Kidney epithelial cell (primary cell): ENCODE data around the gene MEF2A. TPM values are rescaled to one million over a fixed set of nuclear protein-coding genes. Genes with fewer than 3 reads are reported as not detected.

Source experiments
- DNase-seq: peaks from one replicate; pipeline ENCODE4 v3.0.0-alpha.2; 2010; ENCODE audit warnings: low read depth
- H3K27me3 ChIP-seq: 2 replicates; pipeline ENCODE4 v1.6.0; 2011; ENCODE audit warnings: low read length; ENCODE audit not compliant: control insufficient read depth, insufficient read depth
- H3K36me3 ChIP-seq: 2 replicates; pipeline ENCODE4 v1.5.1; 2011; ENCODE audit warnings: low read length; ENCODE audit not compliant: control insufficient read depth, insufficient read depth
- H3K4me3 ChIP-seq: 2 replicates; pipeline ENCODE4 v1.5.1; 2011; ENCODE audit warnings: low read depth, mild to moderate bottlenecking, control low read depth, low read length
- total RNA-seq: library from RNA; depleted of rRNA; stranded (reverse); fragments of >200 nt; gene quantifications from 2 replicates; pipeline ENCODE4 v1.2.3, GENCODE V29; 2015
- TF ChIP-seq, protein P1 (sequence below): IDR thresholded peaks from 2 replicates; pipeline ENCODE4 v1.5.1; 2011; ENCODE audit warnings: mild to moderate bottlenecking, moderate library complexity, low read length, control low read depth, inconsistent platforms; ENCODE audit not compliant: insufficient read depth, poor library complexity, severe bottlenecking

MEF2A gene
- total RNA-seq, 1 donor from 2014 or later, result 55.4 TPM

DNA sequence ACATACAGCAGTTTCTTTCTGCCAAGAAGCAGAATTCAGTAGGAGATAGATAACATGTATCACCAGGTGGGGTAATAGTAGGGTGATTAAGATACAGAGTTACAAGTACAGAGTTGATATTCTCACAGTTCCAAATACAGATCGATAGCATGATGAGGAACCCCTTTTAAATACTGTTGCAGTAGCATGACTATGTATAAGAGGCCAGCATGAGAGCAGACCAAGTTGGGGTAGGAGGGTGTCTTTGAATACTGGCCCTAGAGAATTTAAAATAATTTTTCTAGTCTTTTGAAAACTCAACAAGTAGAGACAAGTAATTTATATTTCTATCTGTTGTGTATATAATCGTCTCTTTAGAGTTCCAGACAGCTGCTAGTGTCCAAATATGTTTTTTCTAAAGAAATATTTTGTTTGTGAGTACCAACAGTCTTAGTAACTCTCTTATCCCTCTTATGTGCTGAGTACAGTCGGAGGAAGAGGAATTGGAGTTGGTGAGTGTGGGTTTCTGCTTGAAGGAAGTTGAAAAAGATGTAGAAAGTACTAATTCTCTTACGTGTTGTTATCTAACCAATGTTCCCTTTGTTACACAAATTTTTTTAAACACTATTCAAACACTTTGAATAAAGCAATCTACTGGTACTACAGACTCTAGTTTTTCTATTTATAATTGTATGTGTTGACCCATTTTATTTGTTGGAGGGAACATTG lies 137.3 kb downstream of the MEF2A start:
- Histone ChIP-seq H3K27me3 (no peaks in the 10 kb centered on the region), H3K36me3 (no peaks in the 10 kb centered on the region), H3K4me3 (no peak overlapping the region)
- DNase-seq, result no peak
- TF ChIP-seq, protein P1, sequence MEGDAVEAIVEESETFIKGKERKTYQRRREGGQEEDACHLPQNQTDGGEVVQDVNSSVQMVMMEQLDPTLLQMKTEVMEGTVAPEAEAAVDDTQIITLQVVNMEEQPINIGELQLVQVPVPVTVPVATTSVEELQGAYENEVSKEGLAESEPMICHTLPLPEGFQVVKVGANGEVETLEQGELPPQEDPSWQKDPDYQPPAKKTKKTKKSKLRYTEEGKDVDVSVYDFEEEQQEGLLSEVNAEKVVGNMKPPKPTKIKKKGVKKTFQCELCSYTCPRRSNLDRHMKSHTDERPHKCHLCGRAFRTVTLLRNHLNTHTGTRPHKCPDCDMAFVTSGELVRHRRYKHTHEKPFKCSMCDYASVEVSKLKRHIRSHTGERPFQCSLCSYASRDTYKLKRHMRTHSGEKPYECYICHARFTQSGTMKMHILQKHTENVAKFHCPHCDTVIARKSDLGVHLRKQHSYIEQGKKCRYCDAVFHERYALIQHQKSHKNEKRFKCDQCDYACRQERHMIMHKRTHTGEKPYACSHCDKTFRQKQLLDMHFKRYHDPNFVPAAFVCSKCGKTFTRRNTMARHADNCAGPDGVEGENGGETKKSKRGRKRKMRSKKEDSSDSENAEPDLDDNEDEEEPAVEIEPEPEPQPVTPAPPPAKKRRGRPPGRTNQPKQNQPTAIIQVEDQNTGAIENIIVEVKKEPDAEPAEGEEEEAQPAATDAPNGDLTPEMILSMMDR, result no peak

DNA sequence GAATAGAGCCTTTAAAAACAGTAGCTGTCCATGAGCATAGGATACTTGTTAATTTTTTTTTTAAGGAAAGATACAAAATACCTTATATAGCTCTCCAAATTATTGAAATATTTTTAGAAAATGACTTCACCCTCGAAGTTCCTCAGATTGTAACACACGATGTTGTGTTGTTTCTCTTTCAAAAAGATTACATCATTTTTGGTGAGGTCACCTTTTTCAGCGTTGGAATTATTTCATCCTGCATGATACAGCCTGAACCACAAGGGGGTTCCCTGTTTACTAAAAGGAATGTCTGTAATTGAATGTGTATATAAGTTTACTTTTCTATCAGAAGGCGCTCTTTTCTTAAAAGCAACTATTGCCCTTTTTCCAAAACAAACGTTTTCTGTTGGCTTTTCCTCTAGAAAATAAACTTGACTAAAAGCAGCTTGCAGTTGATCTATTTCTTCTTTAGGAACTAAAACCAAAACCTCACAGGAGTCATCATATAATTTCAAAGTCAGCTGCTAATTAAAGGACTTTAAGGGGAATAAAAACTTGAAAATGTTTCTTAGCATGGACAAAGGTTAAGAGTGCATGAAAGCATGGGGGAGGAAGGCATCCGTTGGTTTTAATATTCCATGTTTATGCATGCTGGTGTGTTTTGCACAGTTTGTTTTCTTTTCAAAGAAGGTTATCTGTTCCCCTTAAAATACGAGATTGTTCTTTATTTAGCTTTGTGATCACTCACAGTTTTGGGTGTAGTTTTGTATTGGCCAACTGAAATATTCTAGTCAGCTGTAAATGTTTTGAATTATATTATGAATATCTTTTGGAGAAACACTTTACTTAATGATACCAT lies 138.0 kb downstream of the MEF2A start:
- DNase-seq, result peak; percentile 61
- TF ChIP-seq, protein P1, result peak; percentile 58
- H3K36me3 ChIP-seq, result no peaks in the 10 kb centered on the region
- no peak overlapping the region for H3K4me3 ChIP-seq
- H3K27me3 ChIP-seq, result no peaks in the 10 kb centered on the region

DNA sequence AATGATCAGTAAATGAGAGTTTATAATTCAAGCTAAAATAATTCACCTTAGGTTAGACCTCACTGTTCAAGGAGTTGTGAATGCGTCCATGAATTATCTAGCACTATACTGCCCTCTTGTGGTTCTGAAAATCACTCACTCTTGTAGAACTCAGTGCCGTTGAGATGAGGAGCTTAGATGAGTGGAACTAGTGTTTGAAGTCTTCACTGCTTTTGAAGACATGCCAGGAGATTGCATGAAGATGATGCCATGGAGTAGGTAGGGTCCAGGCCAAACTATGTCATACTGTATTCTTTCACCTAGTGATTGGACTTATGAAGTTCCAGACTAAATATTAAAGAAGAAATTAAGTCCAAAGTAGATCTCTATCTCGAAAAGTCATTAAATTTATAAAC lies 138.7 kb downstream of the MEF2A start:
- H3K27me3 ChIP-seq, result no peaks in the 10 kb centered on the region
- no peaks in the 10 kb centered on the region for H3K36me3 ChIP-seq
- peak; percentile 65 for DNase-seq
- TF ChIP-seq, protein P1, result peak; percentile 50
- H3K4me3 ChIP-seq, result no peak overlapping the region

DNA sequence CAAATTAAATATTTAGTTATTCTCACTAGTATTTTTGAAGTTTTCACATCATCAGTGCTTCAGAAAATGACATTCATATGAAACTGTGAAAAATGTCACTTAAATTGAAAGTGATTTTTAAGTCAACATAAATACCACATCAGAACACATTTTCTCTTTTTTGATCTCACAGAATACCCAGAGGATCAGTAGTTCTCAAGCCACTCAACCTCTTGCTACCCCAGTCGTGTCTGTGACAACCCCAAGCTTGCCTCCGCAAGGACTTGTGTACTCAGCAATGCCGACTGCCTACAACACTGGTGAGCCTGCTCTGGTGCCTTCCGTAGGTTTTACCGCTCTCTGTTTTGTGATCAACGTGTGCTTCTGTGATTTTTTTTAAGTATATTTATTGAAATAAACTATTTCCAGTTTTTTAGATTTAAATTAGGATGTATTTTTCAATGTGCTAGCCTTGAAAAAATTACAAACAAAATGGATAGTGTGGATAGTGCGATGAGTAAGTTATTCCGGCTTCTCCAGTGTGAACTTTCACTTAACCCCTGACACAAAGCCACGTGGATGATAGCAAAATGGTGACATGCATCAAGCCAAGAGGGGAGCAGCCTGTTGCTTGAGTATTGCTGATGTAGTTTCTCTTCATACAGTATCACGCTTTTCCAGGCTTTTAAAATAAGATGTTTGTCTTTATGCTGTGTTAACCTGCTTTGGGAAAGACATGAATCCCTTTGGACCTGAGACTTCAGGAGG lies 140.9 kb downstream of the MEF2A start:
- Histone ChIP-seq H3K27me3 (no peaks in the 10 kb centered on the region), H3K36me3 (no peaks in the 10 kb centered on the region), H3K4me3 (no peak overlapping the region)
- TF ChIP-seq, protein P1, result no peak
- no peak for DNase-seq

DNA sequence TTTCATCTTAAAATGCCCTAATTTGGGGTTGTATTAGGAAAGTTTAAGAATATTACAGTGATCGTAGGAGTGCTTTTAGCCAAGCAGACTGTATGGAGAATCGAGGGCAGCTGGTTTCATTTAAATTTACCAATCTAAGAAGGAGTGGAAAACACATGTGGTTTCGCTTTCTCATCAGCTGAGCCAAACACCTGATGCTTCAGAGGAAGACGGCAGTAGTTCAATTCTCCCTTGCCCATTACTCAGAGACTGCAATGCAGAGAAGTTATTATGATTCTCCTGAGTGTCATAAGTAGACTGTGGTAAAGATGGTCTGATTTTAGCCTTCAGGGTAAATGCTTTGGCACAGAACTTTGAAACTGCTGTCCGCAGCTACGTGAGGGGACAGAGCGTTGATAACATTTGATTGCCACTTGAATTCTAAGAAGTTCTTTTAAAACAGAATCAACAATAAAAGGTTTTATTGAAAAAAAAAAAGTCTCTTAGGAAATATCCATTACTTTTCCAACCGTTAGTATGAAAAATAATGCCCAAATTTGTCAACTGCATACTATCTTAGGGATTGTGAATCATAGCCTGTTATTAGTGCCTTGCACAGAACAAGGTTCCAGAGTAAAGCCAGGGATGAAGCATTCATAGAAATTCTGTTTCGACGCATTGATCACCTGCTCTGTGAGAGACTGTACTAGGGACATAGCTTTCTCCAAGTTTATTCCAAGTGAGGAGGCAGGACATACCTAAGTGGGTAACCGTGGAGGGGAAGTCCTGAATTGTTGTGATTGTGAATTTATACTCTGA lies 141.9 kb downstream of the MEF2A start:
- no peak for DNase-seq
- H3K27me3 ChIP-seq, result no peaks in the 10 kb centered on the region
- H3K4me3 ChIP-seq, result no peak overlapping the region
- H3K36me3 ChIP-seq, result no peaks in the 10 kb centered on the region
- TF ChIP-seq, protein P1, result no peak
